Measurements from ENCODE around the gene OPN1MW2.
"Not testable (repeated sequence)": the region's sequence is repeated elsewhere in the genome, so short reads cannot be mapped to it uniquely, and the experiment has no call there.

Gene OPN1MW2

GRCh38 chrX:154219456-154219855 lies at the start of gene OPN1MW2:
TSS of gene OPN1MW2 (plus strand) at chrX:154219756. CDS start at chrX:154219816, 60 bp downstream.
- DNase-seq: not testable (repeated sequence)

DNA sequence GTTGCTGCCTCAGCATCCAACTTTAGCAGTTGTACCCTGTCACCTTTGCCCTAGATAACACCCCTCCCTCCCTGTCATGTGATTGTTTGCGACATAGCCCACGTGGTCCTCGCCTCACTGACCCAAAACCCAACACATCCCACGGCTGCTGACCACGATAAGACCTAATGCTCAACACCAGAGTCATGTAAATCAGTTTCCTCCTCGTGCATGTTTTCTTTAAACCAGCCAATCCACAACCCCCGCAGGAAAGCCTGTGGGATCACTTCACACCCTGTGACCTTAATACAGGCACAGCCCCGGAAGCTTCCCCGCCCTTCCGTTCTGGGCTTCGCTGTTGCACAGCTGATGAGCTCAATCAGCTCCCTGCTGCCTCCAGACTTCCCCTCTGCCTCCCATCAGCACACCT lies 47.0 kb upstream of the OPN1MW2 start:
- DNase-seq: not testable (repeated sequence)

- DNase-seq: not testable (repeated sequence)
These were observed 45.2 kb upstream of the OPN1MW2 start for GRCh38 chrX:154174356-154174755.

DNA sequence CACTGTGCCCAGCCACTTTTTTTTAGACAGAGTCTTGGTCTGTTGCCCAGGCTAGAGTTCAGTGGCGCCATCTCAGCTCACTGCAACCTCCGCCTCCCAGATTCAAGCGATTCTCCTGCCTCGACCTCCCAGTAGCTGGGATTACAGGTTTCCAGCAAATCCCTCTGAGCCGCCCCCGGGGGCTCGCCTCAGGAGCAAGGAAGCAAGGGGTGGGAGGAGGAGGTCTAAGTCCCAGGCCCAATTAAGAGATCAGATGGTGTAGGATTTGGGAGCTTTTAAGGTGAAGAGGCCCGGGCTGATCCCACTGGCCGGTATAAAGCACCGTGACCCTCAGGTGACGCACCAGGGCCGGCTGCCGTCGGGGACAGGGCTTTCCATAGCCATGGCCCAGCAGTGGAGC lies 37.3 kb upstream of the OPN1MW2 start, which contains the start of gene OPN1MW:
TSS of gene OPN1MW (plus strand) at position 301 of the 400 bp plus-strand sequence. CDS start at position 383, 82 bp downstream.
- DNase-seq: not testable (repeated sequence)

DNA sequence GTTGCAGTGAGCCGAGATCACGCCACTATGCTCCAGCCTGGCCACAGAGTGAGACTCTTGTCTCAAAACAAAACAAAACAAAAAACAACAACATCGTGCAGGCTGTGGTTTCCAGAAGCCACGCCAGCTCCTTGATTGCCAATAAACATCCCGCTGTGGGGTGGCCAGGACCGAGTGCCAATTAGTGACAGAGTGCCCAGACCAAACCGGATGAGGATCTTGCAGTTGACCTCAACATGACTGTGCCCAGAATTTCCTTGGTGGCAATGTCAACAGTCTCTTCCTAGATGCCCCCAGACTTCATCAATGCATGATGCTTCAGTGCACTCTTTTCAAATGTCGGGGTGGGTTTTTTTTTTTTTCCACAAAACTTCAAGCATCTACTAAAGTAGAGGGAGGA lies 35.8 kb upstream of the OPN1MW2 start:
- not testable (repeated sequence) for DNase-seq

DNA sequence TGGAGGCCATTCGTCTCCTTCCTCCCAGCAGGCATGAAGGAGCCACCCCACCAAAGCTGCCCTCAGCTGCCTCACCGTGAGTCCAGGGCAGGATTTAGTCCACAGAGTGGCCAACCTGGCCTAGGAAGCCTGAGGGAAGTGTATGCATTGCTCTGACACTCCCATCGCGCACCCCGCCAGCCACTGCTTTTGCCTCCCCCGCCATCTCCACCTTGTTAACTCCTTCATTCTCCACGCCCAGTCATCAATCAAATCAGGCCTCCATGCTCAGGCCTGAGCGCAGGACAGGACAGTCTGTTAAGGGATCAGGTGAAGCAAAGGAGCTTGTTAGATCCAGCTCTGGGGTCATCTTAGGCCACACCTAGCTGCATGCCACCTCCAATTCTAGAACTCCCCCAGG lies 26.7 kb upstream of the OPN1MW2 start:
- DNase-seq: not testable (repeated sequence)

GRCh38 chrX:154194316-154194715 lies 25.2 kb upstream of the OPN1MW2 start:
- not testable (repeated sequence) for DNase-seq

DNA sequence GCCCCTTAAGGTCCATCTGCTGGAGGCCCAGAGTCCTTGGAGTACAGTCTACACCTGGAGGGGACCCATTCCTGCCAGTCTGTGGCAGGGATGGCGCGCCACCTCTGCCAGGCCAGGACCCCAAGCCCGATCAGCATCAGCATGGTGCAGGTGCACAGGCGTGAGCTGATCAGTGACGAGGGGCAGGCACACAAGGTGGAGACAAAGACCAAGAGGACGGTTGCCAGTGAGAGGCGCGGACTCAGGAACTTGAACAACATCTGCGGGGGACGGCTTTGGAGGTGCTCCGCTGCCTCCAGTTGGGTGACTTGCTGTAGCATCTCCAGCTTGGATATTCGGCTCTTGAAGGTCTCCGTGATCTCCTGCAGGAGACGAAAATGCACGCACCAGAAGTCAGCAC lies 23.1 kb upstream of the OPN1MW2 start:
- not testable (repeated sequence) for DNase-seq

- not testable (repeated sequence) for DNase-seq
These were observed 9.7 kb upstream of the OPN1MW2 start for GRCh38 chrX:154209670-154210418.

DNA sequence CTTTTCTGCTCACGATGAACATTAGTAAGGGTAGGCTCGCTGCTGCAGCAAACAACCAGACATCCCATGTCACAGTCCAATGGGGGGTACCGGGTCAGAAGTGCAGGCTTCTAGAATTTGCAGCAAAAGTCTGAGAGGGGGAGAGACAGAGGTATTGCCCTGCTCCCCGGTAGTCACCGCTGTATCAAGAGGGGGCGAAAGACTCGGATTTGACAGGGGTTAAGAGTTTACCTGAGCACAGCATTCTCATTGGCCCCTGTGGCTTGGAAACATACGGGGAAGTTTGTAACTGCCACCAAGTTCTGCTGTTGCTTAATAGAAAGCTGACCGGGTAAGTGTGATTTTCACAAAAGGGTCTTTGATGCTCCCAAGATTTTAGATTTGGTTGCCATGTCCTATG lies 8.5 kb upstream of the OPN1MW2 start:
- not testable (repeated sequence) for DNase-seq

GRCh38 chrX:154211499-154211898 lies 8.1 kb upstream of the OPN1MW2 start:
- not testable (repeated sequence) for DNase-seq

DNA sequence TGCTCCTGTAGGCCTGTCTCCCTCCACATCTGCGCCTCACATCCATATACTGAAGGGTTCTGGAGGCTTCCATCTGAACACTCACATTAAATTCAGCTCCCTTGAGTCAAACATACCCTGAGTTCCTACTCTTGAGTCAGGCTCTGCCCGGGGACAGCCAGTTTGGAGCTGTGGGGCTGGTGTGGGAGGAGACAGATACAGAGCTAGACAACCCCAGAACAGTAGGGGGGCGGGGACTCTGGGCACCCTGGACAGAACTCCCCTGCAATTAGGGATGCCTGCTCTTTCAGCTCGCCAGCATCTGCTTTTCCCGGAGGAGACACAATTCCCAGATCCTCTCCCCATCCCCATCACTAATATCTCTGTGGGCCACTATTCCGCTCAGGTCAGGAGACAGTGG lies 5.7 kb downstream of the OPN1MW2 start:
- not testable (repeated sequence) for DNase-seq

DNA sequence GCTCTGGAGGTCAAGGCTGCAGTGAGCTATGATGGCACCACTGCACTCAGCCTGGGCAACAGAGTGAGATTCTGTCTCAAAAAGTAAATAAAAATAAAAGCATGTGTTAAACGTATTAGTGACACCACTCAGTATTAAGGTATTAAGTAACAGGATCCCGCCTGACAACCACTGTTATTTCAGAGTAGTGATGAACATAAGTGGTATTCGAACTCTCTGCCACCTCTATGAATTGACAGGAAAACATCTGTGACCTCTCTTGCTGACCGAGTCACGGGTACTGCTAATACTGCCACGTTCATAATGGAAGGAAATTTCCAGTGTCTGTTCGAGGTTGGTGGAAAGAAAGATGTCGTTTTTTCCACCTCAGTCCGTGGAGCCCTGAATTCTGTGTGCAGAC lies 7.2 kb downstream of the OPN1MW2 start:
- DNase-seq: not testable (repeated sequence)

DNA sequence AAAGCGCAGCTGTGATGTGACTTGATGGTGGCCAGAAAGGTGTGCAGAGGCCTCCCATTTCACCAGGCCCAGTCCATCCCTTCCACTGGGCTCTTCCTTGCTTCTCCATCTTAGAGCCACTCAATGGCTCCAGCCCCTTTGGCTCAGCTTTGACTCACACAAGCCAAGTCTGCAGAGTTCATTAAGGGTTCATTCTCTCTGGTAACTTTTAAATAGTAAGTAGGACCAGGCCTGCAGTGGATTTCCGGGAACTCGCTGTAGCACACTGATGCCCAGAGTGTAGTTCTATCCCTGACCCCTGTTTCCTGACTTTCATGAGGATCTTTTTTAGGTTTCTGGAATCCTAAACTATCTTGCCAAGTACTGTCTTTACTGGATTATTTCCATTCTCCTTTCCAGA lies 11.9 kb downstream of the OPN1MW2 start:
- not testable (repeated sequence) for DNase-seq

GRCh38 chrX:154233620-154234019 lies 14.1 kb downstream of the OPN1MW2 start:
- DNase-seq: not testable (repeated sequence)

GRCh38 chrX:154238939-154239559 lies 19.5 kb downstream of the OPN1MW2 start:
- not testable (repeated sequence) for DNase-seq

GRCh38 chrX:154239982-154240503 lies 20.5 kb downstream of the OPN1MW2 start:
- not testable (repeated sequence) for DNase-seq

GRCh38 chrX:154247377-154248045 lies 28.0 kb downstream of the OPN1MW2 start:
- not testable (repeated sequence) for DNase-seq

- not testable (repeated sequence) for DNase-seq
These were observed 28.5 kb downstream of the OPN1MW2 start for GRCh38 chrX:154248076-154248475.

DNA sequence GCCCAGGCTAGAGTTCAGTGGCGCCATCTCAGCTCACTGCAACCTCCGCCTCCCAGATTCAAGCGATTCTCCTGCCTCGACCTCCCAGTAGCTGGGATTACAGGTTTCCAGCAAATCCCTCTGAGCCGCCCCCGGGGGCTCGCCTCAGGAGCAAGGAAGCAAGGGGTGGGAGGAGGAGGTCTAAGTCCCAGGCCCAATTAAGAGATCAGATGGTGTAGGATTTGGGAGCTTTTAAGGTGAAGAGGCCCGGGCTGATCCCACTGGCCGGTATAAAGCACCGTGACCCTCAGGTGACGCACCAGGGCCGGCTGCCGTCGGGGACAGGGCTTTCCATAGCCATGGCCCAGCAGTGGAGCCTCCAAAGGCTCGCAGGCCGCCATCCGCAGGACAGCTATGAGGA lies 37.7 kb downstream of the OPN1MW2 start, which contains the start of gene OPN1MW3:
TSS of gene OPN1MW3 (plus strand) at position 301 of the 400 bp plus-strand sequence. CDS start at position 339, 38 bp downstream.
- not testable (repeated sequence) for DNase-seq

GRCh38 chrX:154258711-154259110 lies 39.2 kb downstream of the OPN1MW2 start:
- DNase-seq: not testable (repeated sequence)

- not testable (repeated sequence) for DNase-seq
These were observed 43.5 kb downstream of the OPN1MW2 start for GRCh38 chrX:154263072-154263471.

GRCh38 chrX:154269245-154269644 lies 49.7 kb downstream of the OPN1MW2 start:
- not testable (repeated sequence) for DNase-seq
